NT2/D1 (cell line): ENCODE data around the gene IBSP.

Experiments used
- SUZ12 ChIP-seq: IDR thresholded peaks from 2 replicates; pipeline ENCODE4 v1.6.1; 2011; ENCODE audit not compliant: insufficient read length, insufficient read depth; ENCODE audit errors: extremely low read depth
- YY1 ChIP-seq: IDR thresholded peaks from 2 replicates; pipeline ENCODE4 v1.6.1; 2011; ENCODE audit not compliant: insufficient read length, insufficient read depth
- ZNF274 ChIP-seq: IDR thresholded peaks from 2 replicates; pipeline ENCODE4 v1.6.1; 2011; ENCODE audit warnings: mild to moderate bottlenecking, low read depth, low read length

DNA sequence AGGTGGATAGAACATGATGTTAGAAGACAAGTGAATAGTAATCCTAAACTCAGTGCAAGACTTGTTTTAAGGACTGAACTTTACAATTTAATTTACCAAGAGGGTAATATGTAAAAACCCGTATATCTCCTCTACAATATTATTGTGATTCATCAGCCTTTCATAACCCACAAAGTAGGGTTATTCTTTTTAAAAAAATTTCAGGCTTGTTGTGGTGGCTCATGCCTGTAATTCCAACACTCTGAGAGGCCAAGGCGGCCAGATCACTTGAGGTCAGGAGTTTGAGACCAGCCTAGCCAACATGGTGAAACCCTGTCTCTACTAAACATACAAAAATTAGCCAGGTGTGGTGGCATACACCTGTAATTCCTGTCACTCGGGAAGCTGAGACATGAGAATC is 7.2 kb downstream of the IBSP start:
- TF ChIP-seq YY1 (no peak), ZNF274 (no peak), SUZ12 (no peak)
